SK-N-SH (cell line): Measurements from ENCODE around the gene CACNA2D4.

ENCODE experiments used
- MXI1 ChIP-seq: IDR thresholded peaks from 2 replicates; pipeline ENCODE4 v1.6.1; 2012; ENCODE audit warnings: mild to moderate bottlenecking, low read depth, low read length, improper control_type of control experiment
- POLR2AphosphoS5 ChIP-seq: IDR thresholded peaks from 2 replicates; pipeline ENCODE4 v1.6.1; 2012; ENCODE audit warnings: low read depth, low read length
- RFX5 ChIP-seq: IDR thresholded peaks from 2 replicates; pipeline ENCODE4 v1.6.1; 2012; ENCODE audit warnings: mild to moderate bottlenecking, improper control_type of control experiment, low read length
- USF2 ChIP-seq: fragments of 150-350 bp; IDR thresholded peaks from 2 replicates; pipeline ENCODE4 v1.6.1; 2017; ENCODE audit warnings: antibody characterized with exemption, low read length, low read depth, borderline replicate concordance
- TF ChIP-seq, protein P1 (sequence below): fragments of 200-600 bp; sonication (generic); IDR thresholded peaks from 2 replicates; pipeline ENCODE4 v1.6.1; 2017; ENCODE audit warnings: antibody characterized with exemption, mild to moderate bottlenecking, moderate library complexity

- TF ChIP-seq, protein P1, sequence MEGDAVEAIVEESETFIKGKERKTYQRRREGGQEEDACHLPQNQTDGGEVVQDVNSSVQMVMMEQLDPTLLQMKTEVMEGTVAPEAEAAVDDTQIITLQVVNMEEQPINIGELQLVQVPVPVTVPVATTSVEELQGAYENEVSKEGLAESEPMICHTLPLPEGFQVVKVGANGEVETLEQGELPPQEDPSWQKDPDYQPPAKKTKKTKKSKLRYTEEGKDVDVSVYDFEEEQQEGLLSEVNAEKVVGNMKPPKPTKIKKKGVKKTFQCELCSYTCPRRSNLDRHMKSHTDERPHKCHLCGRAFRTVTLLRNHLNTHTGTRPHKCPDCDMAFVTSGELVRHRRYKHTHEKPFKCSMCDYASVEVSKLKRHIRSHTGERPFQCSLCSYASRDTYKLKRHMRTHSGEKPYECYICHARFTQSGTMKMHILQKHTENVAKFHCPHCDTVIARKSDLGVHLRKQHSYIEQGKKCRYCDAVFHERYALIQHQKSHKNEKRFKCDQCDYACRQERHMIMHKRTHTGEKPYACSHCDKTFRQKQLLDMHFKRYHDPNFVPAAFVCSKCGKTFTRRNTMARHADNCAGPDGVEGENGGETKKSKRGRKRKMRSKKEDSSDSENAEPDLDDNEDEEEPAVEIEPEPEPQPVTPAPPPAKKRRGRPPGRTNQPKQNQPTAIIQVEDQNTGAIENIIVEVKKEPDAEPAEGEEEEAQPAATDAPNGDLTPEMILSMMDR = no peak
- no peak for TF ChIP-seq MXI1
- TF ChIP-seq POLR2AphosphoS5 = no peak
- TF ChIP-seq RFX5 = no peak
- TF ChIP-seq USF2 = no peak
Observed at GRCh38 chr12:1910468-1910867, 8.0 kb downstream of the CACNA2D4 start.
